IMR-90 (cell line): Measurements from ENCODE around the gene FTO.

Experiments used
- BHLHE40 ChIP-seq: fragments of 150-350 bp; IDR thresholded peaks from 2 replicates; pipeline ENCODE4 v1.6.1; 2016; ENCODE audit warnings: mild to moderate bottlenecking, low read depth, low read length
- CTCF ChIP-seq: conservative IDR thresholded peaks from 2 replicates; pipeline ENCODE4 v1.5.1; 2012; ENCODE audit warnings: mild to moderate bottlenecking, low read depth, low read length, improper control_type of control experiment
- MAZ ChIP-seq: IDR thresholded peaks from 2 replicates; pipeline ENCODE4 v1.6.1; 2012; ENCODE audit warnings: low read depth, mild to moderate bottlenecking, low read length, improper control_type of control experiment, moderate library complexity, borderline replicate concordance
- POLR2A ChIP-seq: IDR thresholded peaks from 2 replicates; pipeline ENCODE4 v1.6.1; 2012; ENCODE audit warnings: mild to moderate bottlenecking, low read depth, low read length
- RFX5 ChIP-seq: IDR thresholded peaks from 2 replicates; pipeline ENCODE4 v1.8.0; 2012; ENCODE audit warnings: low read depth, mild to moderate bottlenecking, low read length, moderate library complexity
- USF2 ChIP-seq: fragments of 150-350 bp; IDR thresholded peaks from 2 replicates; pipeline ENCODE4 v1.6.1; 2017; ENCODE audit warnings: mild to moderate bottlenecking, antibody characterized with exemption, low read length, low read depth

DNA sequence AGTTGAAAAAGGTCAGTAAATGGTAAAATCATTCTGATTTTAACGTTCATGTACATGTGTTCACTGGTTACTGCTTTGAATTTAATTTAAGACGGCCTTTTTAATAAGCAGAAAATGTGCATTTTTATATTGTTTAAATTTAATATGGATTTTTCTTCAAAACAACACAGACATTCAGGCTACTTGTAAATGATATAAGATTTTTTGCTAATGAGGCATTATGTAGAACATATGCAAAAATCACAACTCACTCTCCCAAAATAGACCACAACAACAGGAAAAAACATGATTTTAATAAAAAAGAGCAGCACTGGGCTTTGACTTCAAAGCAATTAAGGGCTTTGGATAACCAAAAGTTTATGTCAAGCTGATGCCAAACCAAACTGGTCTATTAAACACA, 22.6 kb upstream of the FTO start:
- TF ChIP-seq MAZ (no peak), CTCF (no peak), USF2 (no peak), POLR2A (no peak), RFX5 (no peak), BHLHE40 (no peak)
